HEK293T (cell line): ENCODE results near the gene CELF2.

Experiments used
- FOXA1 ChIP-seq: fragments of 450-650 bp; IDR thresholded peaks from 2 replicates; pipeline ENCODE4 v1.6.1; 2016; ENCODE audit warnings: mild to moderate bottlenecking
- HDGF ChIP-seq: fragments of 450-650 bp; IDR thresholded peaks from 2 replicates; pipeline ENCODE4 v1.6.1; 2017; ENCODE audit warnings: antibody characterized with exemption, borderline replicate concordance
- SP1 ChIP-seq: fragments of 450-650 bp; IDR thresholded peaks from 2 replicates; pipeline ENCODE4 v1.6.1; 2017
- SUZ12 ChIP-seq: fragments of 450-650 bp; IDR thresholded peaks from 2 replicates; pipeline ENCODE4 v1.6.1; 2016; ENCODE audit warnings: mild to moderate bottlenecking
- ZNF384 ChIP-seq: fragments of 450-650 bp; IDR thresholded peaks from 2 replicates; pipeline ENCODE4 v1.6.1; 2016
- TF ChIP-seq, protein P1 (sequence below): fragments of 450-650 bp; IDR thresholded peaks from 2 replicates; pipeline ENCODE4 v1.6.1; 2016

DNA sequence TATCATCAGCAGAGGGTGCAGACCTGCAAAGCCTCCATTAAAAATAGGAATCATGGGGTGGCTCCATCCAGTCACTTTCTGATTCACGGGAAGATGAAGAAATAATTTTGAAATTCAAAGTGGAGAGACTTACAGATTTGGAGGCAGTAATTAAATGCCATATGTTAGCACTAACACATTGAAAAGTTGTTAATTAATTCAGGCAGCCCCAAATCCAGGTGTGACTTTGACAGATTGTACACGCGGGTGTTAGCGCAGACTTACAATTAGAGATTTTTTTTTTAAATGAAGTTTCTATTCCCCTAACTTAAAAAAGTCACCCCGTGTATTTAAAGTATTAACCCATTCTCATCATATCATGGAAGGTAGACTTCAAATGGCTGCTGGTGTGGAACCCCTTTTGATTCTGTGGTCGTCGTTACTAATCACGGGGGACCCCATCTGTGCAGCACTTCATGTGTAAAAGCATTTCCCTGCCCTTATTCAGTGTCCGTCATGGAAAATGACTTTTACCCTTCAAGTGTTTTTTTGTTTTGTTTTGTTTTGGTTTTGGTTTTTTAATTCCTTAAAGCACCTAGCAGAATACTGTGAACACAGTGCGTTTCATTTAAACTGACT, 235.8 kb downstream of the CELF2 start:
- TF ChIP-seq HDGF = no peak
- no peak for TF ChIP-seq SP1
- no peak for TF ChIP-seq SUZ12
- no peak for TF ChIP-seq ZNF384
- no peak for TF ChIP-seq FOXA1
- TF ChIP-seq, protein P1, sequence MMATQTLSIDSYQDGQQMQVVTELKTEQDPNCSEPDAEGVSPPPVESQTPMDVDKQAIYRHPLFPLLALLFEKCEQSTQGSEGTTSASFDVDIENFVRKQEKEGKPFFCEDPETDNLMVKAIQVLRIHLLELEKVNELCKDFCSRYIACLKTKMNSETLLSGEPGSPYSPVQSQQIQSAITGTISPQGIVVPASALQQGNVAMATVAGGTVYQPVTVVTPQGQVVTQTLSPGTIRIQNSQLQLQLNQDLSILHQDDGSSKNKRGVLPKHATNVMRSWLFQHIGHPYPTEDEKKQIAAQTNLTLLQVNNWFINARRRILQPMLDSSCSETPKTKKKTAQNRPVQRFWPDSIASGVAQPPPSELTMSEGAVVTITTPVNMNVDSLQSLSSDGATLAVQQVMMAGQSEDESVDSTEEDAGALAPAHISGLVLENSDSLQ = no peak
